Central memory CD4-positive, alpha-beta T cell (primary cell): Measurements from ENCODE around the gene TSC1.

Experiments
- DNase-seq: peaks from one replicate; pipeline ENCODE4 v3.0.0; 2022

TSC1 gene

DNA sequence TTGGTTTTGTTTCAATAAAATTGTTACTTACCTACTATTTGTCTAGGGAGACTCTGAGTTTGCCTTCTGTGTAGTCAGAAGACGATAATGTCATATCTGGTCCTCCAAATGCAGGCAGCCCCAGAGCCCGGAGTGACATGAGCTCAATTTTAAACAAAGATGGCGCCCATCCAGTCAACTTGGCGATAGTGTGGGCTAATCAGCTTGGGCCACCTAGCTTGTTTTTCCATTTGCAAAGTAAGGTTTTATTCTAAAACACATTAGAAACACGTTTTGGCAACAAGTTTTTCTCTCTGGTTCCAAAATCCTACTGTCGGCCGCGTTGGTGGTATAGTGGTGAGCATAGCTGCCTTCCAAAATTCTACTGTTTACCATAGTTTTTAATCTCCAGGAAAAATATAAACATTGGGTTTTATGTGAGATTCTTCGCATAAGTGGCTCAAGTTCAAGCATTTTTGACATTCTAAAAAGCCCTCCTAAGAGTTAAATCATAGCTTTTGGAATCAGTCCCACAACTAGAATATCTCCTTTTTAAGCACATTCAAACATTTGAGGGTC is 13.2 kb downstream of the TSC1 start:
- DNase-seq = no peak

DNA sequence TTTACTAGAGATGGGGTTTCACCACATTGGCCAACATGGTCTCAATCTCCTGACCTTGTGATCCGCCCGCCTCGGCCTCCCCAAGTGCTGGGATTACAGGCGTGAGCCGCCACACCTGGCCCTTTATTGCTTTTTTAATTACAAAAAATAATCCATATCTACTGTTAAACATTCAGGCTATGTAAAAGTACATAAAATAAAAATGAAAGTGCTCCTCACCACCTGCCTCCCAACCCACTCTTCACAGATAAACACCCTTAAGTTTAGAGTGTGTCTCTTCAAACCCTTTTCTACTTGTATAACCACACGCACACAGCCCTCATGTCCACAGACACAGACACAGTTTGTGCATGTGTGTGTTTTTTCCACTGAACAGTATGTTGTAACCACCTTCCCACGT is 16.7 kb downstream of the TSC1 start:
- DNase-seq = no peak

GRCh38 chr9:132923346-132923902 is 21.0 kb downstream of the TSC1 start:
- DNase-seq = no peak

DNA sequence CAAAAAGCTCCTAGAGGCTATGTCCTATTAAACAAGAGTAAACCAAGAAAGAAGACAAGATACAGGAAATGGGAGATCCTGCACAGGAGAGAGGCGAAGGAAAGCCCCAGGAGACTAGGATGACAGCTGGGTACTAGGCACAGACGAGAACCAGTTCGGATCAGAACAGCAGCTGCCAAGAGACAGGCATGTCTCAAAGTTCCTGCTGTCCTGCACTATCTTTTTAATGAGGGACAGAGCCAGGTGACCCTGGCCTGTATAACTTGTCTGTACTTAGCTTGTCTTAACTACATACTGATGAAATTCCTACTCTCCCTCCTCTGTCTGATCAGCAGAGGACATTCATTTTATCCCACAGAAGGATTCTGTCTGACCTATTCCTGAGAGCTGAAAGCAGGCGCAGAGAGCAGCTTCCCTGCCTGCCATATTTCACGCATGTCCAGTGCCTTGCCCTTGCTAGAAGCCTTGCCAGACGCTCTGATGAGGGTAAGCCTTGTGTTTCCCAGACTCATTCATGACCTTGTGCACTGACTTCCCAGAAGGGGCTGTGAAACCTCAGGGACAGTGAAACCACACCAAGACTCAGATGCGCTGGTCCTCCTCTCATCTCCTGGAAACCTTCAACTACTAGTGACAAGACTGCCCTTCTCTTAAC is 24.7 kb downstream of the TSC1 start:
- no peak for DNase-seq

GRCh38 chr9:132914924-132915323 is 29.5 kb downstream of the TSC1 start:
- DNase-seq = no peak

- DNase-seq = no peak
Measured at GRCh38 chr9:132912131-132912530, 32.3 kb downstream of the TSC1 start.

GRCh38 chr9:132910376-132910775 is 34.0 kb downstream of the TSC1 start:
- DNase-seq = no peak

DNA sequence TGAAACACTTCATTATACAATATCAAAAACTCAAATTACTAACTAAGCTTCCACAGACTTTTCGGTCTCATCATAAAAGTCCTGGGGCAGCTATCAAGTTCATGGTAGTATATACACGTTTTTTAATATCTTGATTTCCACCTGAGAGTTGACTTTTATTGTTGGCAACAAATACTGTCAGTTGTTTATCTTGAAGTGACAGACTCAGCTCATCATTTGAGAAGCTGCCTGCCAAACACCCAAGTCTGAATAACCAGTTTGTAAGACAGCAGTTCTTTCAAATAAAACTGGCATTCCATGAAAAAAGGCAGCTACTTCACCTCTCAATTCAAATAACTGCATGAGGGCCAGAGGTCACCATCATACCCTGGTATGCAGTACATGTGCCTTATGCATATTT is 35.1 kb downstream of the TSC1 start:
- no peak for DNase-seq

GRCh38 chr9:132908635-132909034 is 35.8 kb downstream of the TSC1 start:
- peak; percentile 58 for DNase-seq

DNA sequence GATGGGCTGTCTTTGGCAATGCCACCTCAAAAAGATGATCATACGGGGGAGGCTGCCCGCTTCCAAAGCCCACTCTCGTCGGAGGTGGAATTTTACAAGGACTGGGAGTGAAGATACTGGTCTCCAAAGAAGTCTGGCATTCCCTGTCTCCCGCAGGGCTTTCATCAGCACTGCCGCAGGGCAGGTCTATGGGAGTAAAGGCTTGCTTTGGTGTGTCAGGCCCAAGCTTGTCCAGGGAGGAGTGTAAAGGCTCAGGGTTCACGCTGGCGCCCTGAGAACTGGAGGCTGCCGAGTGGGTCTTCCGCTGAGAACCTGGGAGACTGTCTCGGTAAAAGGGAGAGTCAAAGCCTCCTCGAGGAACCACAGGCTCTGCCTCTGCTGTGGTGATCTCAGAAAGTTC is 38.7 kb downstream of the TSC1 start:
- no peak for DNase-seq

DNA sequence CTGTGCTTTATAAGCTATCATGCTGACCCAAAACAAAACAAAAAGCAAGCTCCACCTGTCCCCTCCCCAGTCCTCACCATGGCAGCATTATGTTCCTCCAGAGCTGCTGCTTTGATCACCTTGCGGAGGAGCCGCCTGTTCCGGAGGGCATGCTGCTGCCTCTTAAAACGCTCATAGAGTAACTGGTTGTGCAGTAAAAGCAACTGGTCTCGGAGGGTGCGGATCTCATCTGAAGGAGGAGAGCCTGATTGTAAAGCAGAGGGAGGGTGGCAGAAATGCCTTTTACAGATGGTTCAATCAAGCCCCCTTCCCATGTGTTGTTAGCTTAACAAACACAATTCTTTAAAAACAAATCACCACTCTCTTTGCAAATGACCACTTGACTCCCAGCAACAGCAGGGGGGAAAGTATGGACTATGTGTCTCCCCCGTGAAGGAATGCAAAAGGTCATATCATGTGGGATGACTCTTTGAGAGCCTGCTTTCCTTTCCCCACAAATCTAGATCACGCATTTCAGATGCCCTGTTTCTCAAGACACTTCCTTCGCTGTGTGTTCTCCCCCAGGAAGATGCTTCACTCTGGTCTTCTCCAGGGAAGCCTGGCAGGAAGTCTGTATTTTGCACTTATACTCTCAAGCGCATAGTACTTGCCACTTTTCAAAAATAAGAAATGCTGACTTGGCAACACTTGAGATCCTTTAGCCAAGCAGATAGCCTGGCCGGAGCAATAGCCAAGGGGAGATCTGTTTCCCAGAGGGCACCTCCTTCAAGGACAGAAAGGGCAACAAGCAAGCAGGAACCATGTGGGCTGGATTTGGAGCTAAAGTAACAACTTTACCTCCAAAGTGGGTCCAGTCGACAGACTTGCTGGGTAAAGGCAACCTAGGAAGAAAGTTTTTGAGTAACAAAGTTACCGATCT is 40.6 kb downstream of the TSC1 start:
- no peak for DNase-seq

DNA sequence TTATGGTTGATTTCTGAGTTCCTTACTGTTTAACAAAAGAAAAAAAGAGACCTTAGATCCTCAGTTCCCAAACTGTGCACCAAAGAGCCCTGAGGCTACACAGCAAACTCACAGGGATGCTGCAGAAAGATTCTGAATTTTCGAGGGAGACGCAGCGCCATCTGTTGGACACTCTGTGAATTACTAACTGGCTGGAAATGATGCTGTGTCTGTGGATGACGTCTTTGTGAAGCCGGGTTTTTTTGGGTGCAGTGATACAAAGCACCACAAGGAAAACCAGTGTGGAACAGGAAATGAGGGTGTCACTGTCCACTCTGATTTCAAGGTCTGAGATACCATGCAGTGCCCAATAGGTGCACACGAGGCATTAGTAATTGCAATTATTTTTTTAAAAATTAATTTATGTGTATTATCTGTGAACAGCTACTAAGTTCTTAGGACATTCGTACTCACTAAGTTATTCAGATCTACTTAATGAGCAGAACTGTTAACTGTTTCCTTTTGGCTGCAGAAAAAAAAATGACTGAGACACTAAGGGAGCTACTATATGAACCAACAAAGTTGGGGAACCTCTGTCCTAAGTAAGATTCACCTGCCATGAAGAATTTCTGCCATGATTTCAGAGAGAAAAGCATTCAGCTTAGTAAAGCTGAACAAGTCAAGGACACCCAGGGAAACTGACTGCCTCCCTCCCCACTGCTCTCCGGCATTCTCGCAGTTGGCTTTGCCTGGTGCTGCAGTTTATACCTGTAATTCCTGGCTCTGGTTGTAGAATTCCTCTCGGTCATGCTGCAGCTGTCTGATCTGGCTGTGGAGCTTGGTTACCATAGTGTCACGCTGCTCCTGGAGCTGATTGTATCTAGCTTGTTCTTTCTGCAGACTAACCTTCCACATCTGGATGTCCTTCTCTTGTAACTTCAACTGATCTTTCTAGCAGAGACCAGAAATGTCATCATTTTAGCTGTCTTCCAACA is 42.3 kb downstream of the TSC1 start:
- DNase-seq = peak; percentile 75

DNA sequence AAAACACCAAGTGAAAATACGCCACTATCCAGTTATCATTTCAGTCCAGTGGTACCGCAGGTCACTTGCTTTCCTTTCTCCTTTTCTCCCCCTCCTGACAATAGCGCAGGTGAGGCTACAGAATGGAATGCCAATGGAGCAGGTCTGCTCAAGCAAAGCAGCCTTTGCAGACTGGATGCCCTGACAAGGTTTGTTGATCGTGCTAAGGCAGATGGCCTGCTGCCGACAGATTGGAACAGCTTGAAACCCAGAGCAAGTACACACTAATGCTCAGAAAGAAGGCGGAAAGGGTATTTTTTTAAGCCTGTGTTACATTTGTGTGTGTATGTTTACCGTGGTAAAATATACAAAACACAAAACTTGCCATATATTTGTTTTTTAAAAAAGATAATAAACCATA is 46.4 kb downstream of the TSC1 start:
- no peak for DNase-seq

DNA sequence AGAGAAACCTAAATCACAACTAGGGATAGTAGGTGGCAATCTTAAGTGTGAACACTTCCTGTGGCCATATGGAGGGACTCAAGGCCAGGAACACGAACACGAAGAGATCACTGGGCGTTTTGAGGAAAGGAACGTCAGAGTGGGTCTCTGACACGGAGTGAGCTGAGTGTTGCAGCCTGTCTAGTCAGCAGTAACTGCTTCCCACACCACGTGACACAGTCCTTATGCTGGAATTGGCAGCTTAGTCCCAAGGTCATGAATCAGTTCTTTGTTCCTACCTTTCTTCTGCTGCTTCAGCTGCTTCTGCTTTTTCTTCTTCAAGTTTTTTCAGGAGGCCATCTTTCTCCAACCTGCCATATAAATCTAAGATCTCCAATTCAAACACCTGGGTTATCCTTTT is 47.5 kb downstream of the TSC1 start:
- no peak for DNase-seq

- DNase-seq = no peak
Measured at GRCh38 chr9:132896264-132896663, 48.2 kb downstream of the TSC1 start.

DNA sequence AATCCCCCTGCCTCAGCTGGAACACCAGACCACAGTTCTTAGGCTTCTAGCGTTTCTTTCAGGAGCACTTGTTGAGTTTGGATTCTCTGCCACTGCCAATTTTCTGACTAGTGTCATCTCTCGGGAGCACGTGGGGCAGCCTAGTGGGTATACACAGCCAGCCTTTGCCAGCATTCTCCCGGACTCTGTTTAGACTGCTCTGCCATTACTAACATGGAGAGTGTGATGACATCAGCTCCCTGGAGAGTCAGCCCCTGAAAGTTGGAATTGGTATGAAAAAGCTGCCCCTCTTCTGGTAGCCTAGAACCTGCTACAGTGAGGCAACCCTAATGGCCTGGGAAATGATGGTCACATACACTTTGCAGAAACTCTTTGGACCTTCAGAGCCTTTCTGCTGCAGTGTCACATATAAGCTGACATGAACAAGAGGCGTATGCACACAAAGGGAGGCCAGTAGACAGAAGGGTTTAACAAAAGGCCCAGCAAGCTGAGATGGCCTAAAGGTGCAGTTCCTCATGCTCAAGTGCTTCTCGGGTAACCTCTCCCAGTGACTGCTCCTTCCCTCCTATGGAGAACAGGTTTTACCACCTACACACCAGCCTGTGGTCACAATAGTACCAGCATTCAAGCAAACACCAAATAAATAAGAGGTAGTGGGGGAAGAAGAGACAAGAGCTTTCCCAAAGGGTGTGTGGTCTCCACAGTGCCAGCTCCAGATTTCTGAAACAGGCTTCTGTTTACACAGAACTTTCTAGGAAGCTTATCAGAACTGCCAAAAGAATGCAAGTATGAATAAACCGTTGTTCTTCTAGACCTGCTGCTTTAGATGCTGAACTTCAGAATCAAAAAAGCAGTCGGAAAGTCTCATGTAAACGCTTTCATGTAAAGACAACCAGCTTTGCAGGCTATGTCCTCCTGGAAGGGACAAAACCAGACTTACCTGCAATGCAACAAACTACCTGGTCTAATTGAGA is 49.3 kb downstream of the TSC1 start:
- no peak for DNase-seq

GRCh38 chr9:132894346-132894745 is 50.1 kb downstream of the TSC1 start:
- DNase-seq = no peak

- no peak for DNase-seq
Measured at GRCh38 chr9:132892400-132892799, 52.0 kb downstream of the TSC1 start.

DNA sequence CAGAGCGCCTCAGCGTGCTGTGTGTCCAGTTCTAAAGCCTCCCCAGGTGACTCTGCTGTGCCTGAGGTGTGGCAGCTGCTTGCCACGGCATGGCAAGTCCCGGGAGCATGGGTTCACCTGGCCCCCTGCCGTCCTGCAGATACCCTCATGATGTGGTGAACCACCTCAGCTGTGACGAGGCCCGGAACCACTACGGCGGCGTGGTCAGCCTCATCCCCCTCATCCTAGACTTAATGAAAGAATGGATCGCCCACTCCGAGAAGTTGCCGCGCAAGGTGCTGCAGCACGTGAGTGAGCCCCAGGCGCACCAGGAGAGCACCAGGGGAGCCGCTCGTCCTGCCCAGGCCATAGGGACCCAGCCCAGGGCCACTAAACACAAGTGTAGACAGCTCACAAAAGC is 56.3 kb downstream of the TSC1 start:
- no peak for DNase-seq

- no peak for DNase-seq
Measured at GRCh38 chr9:132887181-132888120, 57.0 kb downstream of the TSC1 start.
